Mucosa of descending colon (tissue), 3 donors: ENCODE results near the gene SUV39H1. TPM values are rescaled to one million over a fixed set of nuclear protein-coding genes. Genes with fewer than 3 reads are reported as not detected.
"Not testable (repeated sequence)": the region's sequence is repeated elsewhere in the genome, so short reads cannot be mapped to it uniquely, and the experiment has no call there.

ENCODE experiments used
- ATAC-seq: fragments of 200-7000 bp; cut with Tn5 transposase; one replicate; pipeline ENCODE4 v1.9.1; 2020; ENCODE audit warnings: mild to moderate bottlenecking, moderate library complexity
- DNase-seq, 3 donors: peaks; one replicate each; pipeline ENCODE4 v3.0.0-alpha.2; 2020
- H3K36me3 ChIP-seq: fragments of 200-600 bp; one replicate; pipeline ENCODE4 v1.8.0; 2021; ENCODE audit warnings: low read depth, mild to moderate bottlenecking
- H3K4me1 ChIP-seq: fragments of 200-600 bp; one replicate; pipeline ENCODE4 v1.8.0; 2021; ENCODE audit warnings: low read depth, mild to moderate bottlenecking
- H3K4me3 ChIP-seq: fragments of 200-600 bp; one replicate; pipeline ENCODE4 v1.8.0; 2021; ENCODE audit warnings: mild to moderate bottlenecking
- H3K9me3 ChIP-seq: fragments of 200-600 bp; one replicate; pipeline ENCODE4 v1.8.0; 2021; ENCODE audit warnings: mild to moderate bottlenecking
- intact Hi-C, 2 donors: fragments of 100-400 bp; cut with DNase I in 1 of 2; cut with micrococcal nuclease in 1 of 2; formaldehyde crosslinking; loops; one replicate each; pipeline versions ENCODE4 v1.11.0 to v1.11.1; 2022; cut with DNase I, micrococcal nuclease
- total RNA-seq, 3 donors: library from RNA; stranded (reverse); fragmentation: NEBNext Ultra II Directional in 2 of 3; extraction: Animal tissue kit (Norgen Biotek cat#: 25700) in 2 of 3; gene quantifications; one replicate each; pipeline versions ENCODE4 v1.2.1 to v1.2.4, GENCODE V29; 2021 to 2023
- TF ChIP-seq, protein P1 (sequence below): fragments of 200-600 bp; IDR thresholded peaks from one replicate; pipeline ENCODE4 v1.8.0; 2022; ENCODE audit warnings: antibody characterized with exemption, mild to moderate bottlenecking
- donor health status: DM: no; HTN: no; CAD: no; lungs with moderate emphysema.
- donor health status: DM: no; HTN: no; CAD: no.
- donor health status: DM: no; HTN: yes; CAD: no.

SUV39H1 gene
- total RNA-seq, 3 donors from 2014 or later: 3.4 to 6.2 (median 3.7) TPM

DNA sequence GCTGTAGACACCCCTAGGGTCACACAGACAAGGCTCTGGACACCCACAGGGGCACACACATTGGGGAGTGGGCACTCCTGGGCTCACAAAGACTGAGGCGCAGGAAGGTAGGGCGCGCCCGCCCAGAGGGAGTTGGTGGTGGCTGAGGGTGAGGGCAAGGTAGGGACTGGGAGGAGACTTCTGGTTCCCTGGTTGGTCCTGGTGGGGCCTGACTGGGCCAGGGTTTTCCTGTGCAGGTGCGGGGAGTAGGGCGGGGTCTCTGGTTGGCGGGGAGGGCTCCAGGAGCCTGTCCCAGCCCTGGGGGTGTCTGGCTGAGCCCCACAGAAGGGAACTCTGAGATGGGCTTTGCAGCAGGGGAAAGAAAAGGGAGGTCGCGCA lies 19.7 kb upstream of the SUV39H1 start:
- TF ChIP-seq, protein P1, sequence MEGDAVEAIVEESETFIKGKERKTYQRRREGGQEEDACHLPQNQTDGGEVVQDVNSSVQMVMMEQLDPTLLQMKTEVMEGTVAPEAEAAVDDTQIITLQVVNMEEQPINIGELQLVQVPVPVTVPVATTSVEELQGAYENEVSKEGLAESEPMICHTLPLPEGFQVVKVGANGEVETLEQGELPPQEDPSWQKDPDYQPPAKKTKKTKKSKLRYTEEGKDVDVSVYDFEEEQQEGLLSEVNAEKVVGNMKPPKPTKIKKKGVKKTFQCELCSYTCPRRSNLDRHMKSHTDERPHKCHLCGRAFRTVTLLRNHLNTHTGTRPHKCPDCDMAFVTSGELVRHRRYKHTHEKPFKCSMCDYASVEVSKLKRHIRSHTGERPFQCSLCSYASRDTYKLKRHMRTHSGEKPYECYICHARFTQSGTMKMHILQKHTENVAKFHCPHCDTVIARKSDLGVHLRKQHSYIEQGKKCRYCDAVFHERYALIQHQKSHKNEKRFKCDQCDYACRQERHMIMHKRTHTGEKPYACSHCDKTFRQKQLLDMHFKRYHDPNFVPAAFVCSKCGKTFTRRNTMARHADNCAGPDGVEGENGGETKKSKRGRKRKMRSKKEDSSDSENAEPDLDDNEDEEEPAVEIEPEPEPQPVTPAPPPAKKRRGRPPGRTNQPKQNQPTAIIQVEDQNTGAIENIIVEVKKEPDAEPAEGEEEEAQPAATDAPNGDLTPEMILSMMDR: no peak
- H3K9me3 ChIP-seq: no peaks in the 10 kb centered on the region
- peak overlapping the region; percentile 54 for H3K4me3 ChIP-seq
- ATAC-seq (peak; percentile 60), DNase-seq (peak in 1 of 3 donors; percentile 53)
- H3K36me3 ChIP-seq: no peaks in the 10 kb centered on the region
- intact Hi-C loops: no loop called here
- H3K4me1 ChIP-seq: no peaks in the 10 kb centered on the region

DNA sequence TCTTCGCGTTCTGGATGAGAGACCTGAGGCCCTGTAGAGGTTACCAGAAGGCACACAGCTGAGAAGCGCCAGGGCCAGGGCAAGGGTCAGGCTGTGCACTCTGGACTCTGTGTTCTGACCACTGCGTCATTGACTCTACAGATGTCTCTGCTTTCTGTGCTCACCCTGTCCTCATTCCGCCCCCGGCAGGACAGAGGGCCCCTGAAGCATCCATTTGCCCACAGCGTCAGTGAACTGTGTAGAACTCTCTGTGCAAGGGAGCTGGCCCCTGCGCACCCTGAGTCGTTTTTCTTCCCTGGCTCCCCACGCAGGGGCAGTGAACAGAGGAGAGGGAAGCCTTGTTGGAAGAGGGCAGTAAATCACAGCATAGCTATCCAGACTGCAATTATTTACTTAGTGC lies 19.0 kb upstream of the SUV39H1 start:
- intact Hi-C loops: no loop called here
- no peaks in the 10 kb centered on the region for H3K4me1 ChIP-seq
- H3K4me3 ChIP-seq: no peak overlapping the region
- no peaks in the 10 kb centered on the region for H3K9me3 ChIP-seq
- ATAC-seq: peak; percentile 39
- DNase-seq: peak in 1 of 3 donors; percentile 40
- TF ChIP-seq, protein P1: no peak
- no peaks in the 10 kb centered on the region for H3K36me3 ChIP-seq

DNA sequence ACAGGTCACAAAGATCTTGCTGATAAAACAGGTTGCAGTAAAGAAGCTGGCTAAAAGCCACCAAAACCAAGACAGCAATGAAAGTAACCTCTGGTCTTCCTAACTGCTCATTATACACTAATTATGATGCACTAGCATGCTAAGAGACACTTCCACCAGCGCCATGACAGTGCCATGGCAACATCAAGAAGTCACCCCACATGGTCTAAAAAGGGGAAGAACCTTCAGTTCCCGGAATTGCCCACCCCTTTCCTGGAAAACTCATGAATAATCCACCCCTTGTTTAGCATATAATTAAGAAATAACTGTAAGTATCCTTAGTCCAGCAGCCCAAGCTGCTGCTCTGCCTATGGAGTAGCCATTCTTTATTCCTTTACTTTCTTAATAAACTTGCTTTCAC lies 16.1 kb upstream of the SUV39H1 start:
- DNase-seq, intact Hi-C loops, ATAC-seq, H3K4me3 ChIP-seq, H3K4me1 ChIP-seq, H3K36me3 ChIP-seq, H3K9me3 ChIP-seq: not testable (repeated sequence)

DNA sequence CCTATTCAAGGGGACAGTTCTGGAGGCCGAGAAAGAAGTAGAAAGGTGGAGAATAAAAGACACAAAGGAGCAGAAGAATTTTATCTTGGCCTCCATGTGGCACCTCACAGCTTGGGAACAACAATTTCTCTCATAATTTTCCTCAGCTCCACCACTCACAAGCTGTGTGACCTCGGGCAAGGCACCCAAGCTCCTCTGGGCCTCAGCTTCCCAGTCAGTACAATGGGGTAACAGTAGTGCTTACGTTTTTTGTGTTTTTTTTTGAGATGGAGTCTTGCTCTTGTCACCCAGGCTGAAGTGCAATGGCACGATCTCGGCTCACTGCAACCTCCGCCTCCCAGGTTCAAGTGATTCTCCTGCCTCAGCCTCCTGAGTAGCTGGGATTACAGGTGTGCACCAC lies 15.6 kb upstream of the SUV39H1 start:
- H3K4me1 ChIP-seq, H3K9me3 ChIP-seq, intact Hi-C loops, DNase-seq, H3K36me3 ChIP-seq, ATAC-seq, H3K4me3 ChIP-seq: not testable (repeated sequence)

DNA sequence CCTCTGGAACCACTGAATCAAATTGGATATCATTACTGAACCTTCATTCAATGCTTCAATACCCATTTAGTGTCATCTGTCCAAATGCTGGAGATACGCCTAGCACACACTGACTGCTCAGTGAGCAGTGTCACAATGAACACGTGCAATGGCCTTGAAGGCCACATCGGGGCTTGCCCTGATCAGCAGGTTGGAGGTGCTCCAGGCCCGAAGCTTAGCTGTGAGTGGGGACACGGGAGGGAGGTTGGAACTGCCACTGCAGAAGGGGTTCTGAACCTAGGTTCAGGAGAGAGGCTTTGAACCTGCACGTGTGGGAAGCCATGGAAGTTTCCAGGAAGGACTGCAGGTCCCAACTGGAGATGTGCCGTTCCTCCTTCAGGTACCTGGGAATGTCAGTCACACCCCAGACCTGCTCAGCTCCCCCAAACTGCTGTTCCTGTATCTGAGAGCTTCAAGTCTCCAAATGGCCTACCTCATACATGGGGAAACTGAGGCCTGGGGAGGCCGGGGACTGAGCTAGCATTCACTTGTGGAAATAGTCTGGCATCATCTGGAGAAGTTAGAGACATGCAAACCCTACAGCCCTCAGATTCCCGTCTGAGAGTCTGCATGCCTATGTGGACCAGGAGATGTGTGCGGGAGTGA lies 14.9 kb upstream of the SUV39H1 start:
- TF ChIP-seq, protein P1: no peak
- no peak overlapping the region for H3K4me3 ChIP-seq
- H3K4me1 ChIP-seq: no peaks in the 10 kb centered on the region
- DNase-seq (no peak), ATAC-seq (no peak)
- H3K36me3 ChIP-seq: no peaks in the 10 kb centered on the region
- intact Hi-C loops: no loop called here
- no peaks in the 10 kb centered on the region for H3K9me3 ChIP-seq

DNA sequence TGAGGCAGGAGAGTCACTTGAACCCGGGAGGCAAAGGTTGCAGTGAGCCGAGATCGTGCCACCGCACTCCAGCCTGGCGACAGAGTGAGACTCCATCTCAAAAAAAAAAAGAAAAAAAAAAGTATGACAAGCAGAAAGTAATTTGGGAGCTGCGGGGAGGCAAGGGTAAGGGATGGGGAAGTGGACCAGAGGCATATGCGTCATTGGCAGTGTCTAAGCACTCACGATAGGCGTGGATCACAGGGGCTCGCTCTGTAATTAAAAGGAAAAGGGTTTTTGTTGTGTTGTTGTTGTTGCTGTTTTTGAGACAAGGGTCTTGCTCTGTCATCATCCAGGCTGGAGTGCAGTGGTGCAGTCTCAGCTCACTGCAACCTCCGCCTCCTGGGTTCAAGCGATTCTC lies 13.7 kb upstream of the SUV39H1 start:
- DNase-seq, H3K4me1 ChIP-seq, intact Hi-C loops, H3K4me3 ChIP-seq, H3K36me3 ChIP-seq, H3K9me3 ChIP-seq: not testable (repeated sequence)
- peak; percentile 26 for ATAC-seq

DNA sequence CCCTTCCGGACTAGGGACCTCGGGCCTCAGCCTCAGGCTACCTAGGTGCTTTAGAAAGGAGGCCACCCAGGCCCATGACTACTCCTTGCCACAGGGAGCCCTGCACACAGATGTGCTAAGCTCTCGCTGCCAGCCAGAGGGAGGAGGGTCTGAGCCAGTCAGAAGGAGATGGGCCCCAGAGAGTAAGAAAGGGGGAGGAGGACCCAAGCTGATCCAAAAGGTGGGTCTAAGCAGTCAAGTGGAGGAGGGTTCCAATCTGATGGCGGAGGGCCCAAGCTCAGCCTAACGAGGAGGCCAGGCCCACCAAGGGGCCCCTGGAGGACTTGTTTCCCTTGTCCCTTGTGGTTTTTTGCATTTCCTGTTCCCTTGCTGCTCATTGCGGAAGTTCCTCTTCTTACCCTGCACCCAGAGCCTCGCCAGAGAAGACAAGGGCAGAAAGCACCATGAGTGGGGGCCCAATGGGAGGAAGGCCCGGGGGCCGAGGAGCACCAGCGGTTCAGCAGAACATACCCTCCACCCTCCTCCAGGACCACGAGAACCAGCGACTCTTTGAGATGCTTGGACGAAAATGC lies 13.0 kb upstream of the SUV39H1 start, which contains the start of gene WAS:
Gene WAS, plus strand, starts transcription at position 389 of the 572 bp plus-strand sequence. Its CDS starts 55 bp downstream, at position 444.
- TF ChIP-seq, protein P1: no peak
- DNase-seq (peak in 1 of 3 donors; percentile 12), ATAC-seq (peak; percentile 74)
- intact Hi-C loops: no loop called here
- Histone ChIP-seq H3K4me3 (no peak within 1 kb of the TSS), H3K9me3 (no peaks in the 10 kb centered on the region), H3K36me3 (no peaks in the 10 kb centered on the region), H3K4me1 (no peaks in the 10 kb centered on the region)
